ENCODE measurements around the gene FBN1. TPM values are rescaled to one million over a fixed set of nuclear protein-coding genes. Genes with fewer than 3 reads are reported as not detected.

Gene FBN1
- total and polyA plus RNA-seq, 2 of the 13 experiments (the other 11 are each of a cell fraction or from before 2014, with no cell fraction given) = 1.5 to 3.0 TPM

GRCh38 chr15:48418343-48418742, 227.2 kb downstream of the FBN1 start:
- WGBS (ENCODE audit: low lambda C conversion rate) = 10% methylated on average over 3 of the region's 3 CpGs
- H4K20me1 ChIP-seq (ENCODE audit: insufficient read depth, low read length) = no peaks in the 10 kb centered on the region
- no peak overlapping the region for H3K4me2 ChIP-seq (ENCODE audit: low read depth, low read length)
- no peak for ATAC-seq
- no peak overlapping the region for H3K27ac ChIP-seq (ENCODE audit: extremely low read length, insufficient read depth, low read length)
- H2AFZ ChIP-seq (ENCODE audit: low read length) = no peak overlapping the region
- TF ChIP-seq ZNF280B (CRISPR knock-in tag; IDR thresholded peaks at IDR 0.05; ENCODE audit: borderline replicate concordance) = no peak
- no peak for TF ChIP-seq ZNF232 (CRISPR knock-in tag; IDR thresholded peaks at IDR 0.05; ENCODE audit: borderline replicate concordance)
- no peak overlapping the region for H3K9ac ChIP-seq (ENCODE audit: insufficient read depth, low read depth, low read length)
- H3K36me3 ChIP-seq (replicated peaks in 1 of 2; ENCODE audit: control insufficient read depth in 1 of 2, insufficient read depth in 2 of 2, low read length in 2 of 2) = no peaks in the 10 kb centered on the region
- H3K9me3 ChIP-seq (ENCODE audit: low read length) = no peaks in the 10 kb centered on the region
- no peaks in the 10 kb centered on the region for H3K27me3 ChIP-seq (ENCODE audit: control insufficient read depth in 1 of 2, insufficient read depth in 2 of 2, low read length in 2 of 2)
- FAIRE-seq = no peak
- no TSS peak for BruUV-seq (replicated peaks)
- H3K4me3 ChIP-seq (replicated peaks in 1 of 3; ENCODE audit: insufficient read depth in 1 of 3, low read depth in 2 of 3, low read length in 3 of 3) = no peak overlapping the region
- intact Hi-C loops (cut with micrococcal nuclease; ENCODE audit: unreplicated experiment) = loop anchor here (10.0 kb wide), 1 partner anchor 96 kb away; no protein-coding TSS in a partner anchor
- in situ Hi-C loops (cut with HindIII; ENCODE audit: extremely low pct_ligation_motif_present, low pct_unique_long_range_greater_than_20kb) = no loop called here
- DNase-seq (ENCODE audit: low spot score) = no peak
- H3K79me2 ChIP-seq (ENCODE audit: insufficient read depth, low read length) = no peaks in the 10 kb centered on the region
- ChIA-PET POLR2A (no interaction called here), CTCF (ENCODE audit: low intra/inter-chr PET ratio, low total read pairs) (no interaction called here)
- peaks cover 11% of the 10 kb centered on the region; the same call in 1 of the 2 replicates for H3K4me1 ChIP-seq (ENCODE audit: insufficient read depth, low read length)

- Histone ChIP-seq H3K4me1 (ENCODE audit: insufficient read depth, low read length) (peaks cover 14% of the 10 kb centered on the region; the same call in 1 of the 2 replicates), H3K36me3 (replicated peaks in 1 of 2; ENCODE audit: control insufficient read depth in 1 of 2, insufficient read depth in 2 of 2, low read length in 2 of 2) (no peaks in the 10 kb centered on the region), H2AFZ (ENCODE audit: low read length) (no peak overlapping the region), H3K79me2 (ENCODE audit: insufficient read depth, low read length) (no peaks in the 10 kb centered on the region), H3K27ac (ENCODE audit: extremely low read length, insufficient read depth, low read length) (no peak overlapping the region), H3K4me3 (replicated peaks in 1 of 3; ENCODE audit: insufficient read depth in 1 of 3, low read depth in 2 of 3, low read length in 3 of 3) (no peak overlapping the region), H3K9me3 (ENCODE audit: low read length) (no peaks in the 10 kb centered on the region), H4K20me1 (ENCODE audit: insufficient read depth, low read length) (no peaks in the 10 kb centered on the region), H3K9ac (ENCODE audit: insufficient read depth, low read depth, low read length) (no peak overlapping the region), H3K27me3 (ENCODE audit: control insufficient read depth in 1 of 2, insufficient read depth in 2 of 2, low read length in 2 of 2) (no peaks in the 10 kb centered on the region), H3K4me2 (ENCODE audit: low read depth, low read length) (no peak overlapping the region)
- ChIA-PET POLR2A (no interaction called here), CTCF (ENCODE audit: low intra/inter-chr PET ratio, low total read pairs) (no interaction called here)
- DNase-seq (ENCODE audit: low spot score) (no peak), ATAC-seq (no peak), FAIRE-seq (no peak)
- TF ChIP-seq PATZ1 (CRISPR knock-in tag; IDR thresholded peaks at IDR 0.05) = no peak
- TF ChIP-seq, protein P1, sequence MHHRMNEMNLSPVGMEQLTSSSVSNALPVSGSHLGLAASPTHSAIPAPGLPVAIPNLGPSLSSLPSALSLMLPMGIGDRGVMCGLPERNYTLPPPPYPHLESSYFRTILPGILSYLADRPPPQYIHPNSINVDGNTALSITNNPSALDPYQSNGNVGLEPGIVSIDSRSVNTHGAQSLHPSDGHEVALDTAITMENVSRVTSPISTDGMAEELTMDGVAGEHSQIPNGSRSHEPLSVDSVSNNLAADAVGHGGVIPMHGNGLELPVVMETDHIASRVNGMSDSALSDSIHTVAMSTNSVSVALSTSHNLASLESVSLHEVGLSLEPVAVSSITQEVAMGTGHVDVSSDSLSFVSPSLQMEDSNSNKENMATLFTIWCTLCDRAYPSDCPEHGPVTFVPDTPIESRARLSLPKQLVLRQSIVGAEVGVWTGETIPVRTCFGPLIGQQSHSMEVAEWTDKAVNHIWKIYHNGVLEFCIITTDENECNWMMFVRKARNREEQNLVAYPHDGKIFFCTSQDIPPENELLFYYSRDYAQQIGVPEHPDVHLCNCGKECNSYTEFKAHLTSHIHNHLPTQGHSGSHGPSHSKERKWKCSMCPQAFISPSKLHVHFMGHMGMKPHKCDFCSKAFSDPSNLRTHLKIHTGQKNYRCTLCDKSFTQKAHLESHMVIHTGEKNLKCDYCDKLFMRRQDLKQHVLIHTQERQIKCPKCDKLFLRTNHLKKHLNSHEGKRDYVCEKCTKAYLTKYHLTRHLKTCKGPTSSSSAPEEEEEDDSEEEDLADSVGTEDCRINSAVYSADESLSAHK (CRISPR knock-in tag; IDR thresholded peaks at IDR 0.05; ENCODE audit: borderline replicate concordance) = no peak
- no TSS peak for BruUV-seq (replicated peaks)
- 36% methylated on average over 3 of the region's 3 CpGs for WGBS (ENCODE audit: low lambda C conversion rate)
- intact Hi-C loops (cut with micrococcal nuclease; ENCODE audit: unreplicated experiment) (loop anchor here (10.0 kb wide), 1 partner anchor 98 kb away; no protein-coding TSS in a partner anchor), in situ Hi-C loops (cut with HindIII; ENCODE audit: extremely low pct_ligation_motif_present, low pct_unique_long_range_greater_than_20kb) (no loop called here)
Observed at GRCh38 chr15:48416301-48416700, 229.2 kb downstream of the FBN1 start.
